Osteoblast (primary cell): ENCODE measurements around the gene SEL1L2. TPM values are rescaled to one million over a fixed set of nuclear protein-coding genes. Genes with fewer than 3 reads are reported as not detected.

Experiments used
- DNase-seq: peaks from one replicate; pipeline ENCODE4 v3.0.0; 2011; ENCODE audit warnings: low spot score, mixed read lengths; ENCODE audit not compliant: insufficient read length; ENCODE audit errors: missing footprints
- H2AFZ ChIP-seq: 2 replicates; pipeline ENCODE4 v1.6.0; 2011; ENCODE audit warnings: mild to moderate bottlenecking, low read length
- H3K27ac ChIP-seq: 2 replicates; pipeline ENCODE4 v1.5.1; 2011; ENCODE audit warnings: mild to moderate bottlenecking, low read depth, low read length, moderate library complexity
- H3K27me3 ChIP-seq: 2 replicates; pipeline ENCODE4 v1.6.0; 2012; ENCODE audit warnings: mild to moderate bottlenecking, control low read depth, inconsistent platforms, low read length, moderate library complexity; ENCODE audit not compliant: insufficient read depth
- H3K36me3 ChIP-seq: 2 replicates; pipeline ENCODE4 v1.5.1; 2011; ENCODE audit warnings: mild to moderate bottlenecking, low read length, control low read depth, moderate library complexity; ENCODE audit not compliant: insufficient read depth
- H3K4me1 ChIP-seq: 2 replicates; pipeline ENCODE4 v1.5.1; 2011; ENCODE audit warnings: mild to moderate bottlenecking, low read length, control low read depth, moderate library complexity; ENCODE audit not compliant: insufficient read depth
- H3K4me2 ChIP-seq: 2 replicates; pipeline ENCODE4 v1.6.0; 2011; ENCODE audit warnings: mild to moderate bottlenecking, low read length; ENCODE audit not compliant: insufficient read depth
- H3K4me3 ChIP-seq: fragments of 200-600 bp; sonication (generic); 3 replicates; pipeline ENCODE4 v1.5.1; 2012; ENCODE audit warnings: mild to moderate bottlenecking, low read length, inconsistent platforms; ENCODE audit not compliant: insufficient read depth
- H3K79me2 ChIP-seq: 2 replicates; pipeline ENCODE4 v1.6.0; 2012; ENCODE audit warnings: mild to moderate bottlenecking, low read length, control low read depth, inconsistent platforms; ENCODE audit not compliant: insufficient read depth
- H3K9me3 ChIP-seq: 2 replicates; pipeline ENCODE4 v1.5.1; 2011; ENCODE audit warnings: low read depth, low read length, control low read depth
- H4K20me1 ChIP-seq: 2 replicates; pipeline ENCODE4 v1.6.0; 2012; ENCODE audit warnings: mild to moderate bottlenecking, low read length, control low read depth; ENCODE audit not compliant: insufficient read depth
- total RNA-seq: library from RNA; depleted of rRNA; stranded (reverse); fragments of >200 nt; gene quantifications from 2 replicates; pipeline ENCODE4 v1.2.3, GENCODE V29; 2012
- TF ChIP-seq, protein P1 (sequence below): IDR thresholded peaks from 2 replicates; pipeline ENCODE4 v1.5.1; 2011; ENCODE audit warnings: mild to moderate bottlenecking, low read depth, low read length, moderate library complexity; ENCODE audit errors: extremely low read depth

Gene SEL1L2, protein sequence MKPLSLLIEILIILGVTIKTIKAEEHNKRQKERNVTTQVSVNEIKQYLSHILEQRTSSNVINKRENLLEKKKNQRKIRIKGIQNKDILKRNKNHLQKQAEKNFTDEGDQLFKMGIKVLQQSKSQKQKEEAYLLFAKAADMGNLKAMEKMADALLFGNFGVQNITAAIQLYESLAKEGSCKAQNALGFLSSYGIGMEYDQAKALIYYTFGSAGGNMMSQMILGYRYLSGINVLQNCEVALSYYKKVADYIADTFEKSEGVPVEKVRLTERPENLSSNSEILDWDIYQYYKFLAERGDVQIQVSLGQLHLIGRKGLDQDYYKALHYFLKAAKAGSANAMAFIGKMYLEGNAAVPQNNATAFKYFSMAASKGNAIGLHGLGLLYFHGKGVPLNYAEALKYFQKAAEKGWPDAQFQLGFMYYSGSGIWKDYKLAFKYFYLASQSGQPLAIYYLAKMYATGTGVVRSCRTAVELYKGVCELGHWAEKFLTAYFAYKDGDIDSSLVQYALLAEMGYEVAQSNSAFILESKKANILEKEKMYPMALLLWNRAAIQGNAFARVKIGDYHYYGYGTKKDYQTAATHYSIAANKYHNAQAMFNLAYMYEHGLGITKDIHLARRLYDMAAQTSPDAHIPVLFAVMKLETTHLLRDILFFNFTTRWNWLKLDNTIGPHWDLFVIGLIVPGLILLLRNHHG
- not detected in 2 replicates for total RNA-seq

DNA sequence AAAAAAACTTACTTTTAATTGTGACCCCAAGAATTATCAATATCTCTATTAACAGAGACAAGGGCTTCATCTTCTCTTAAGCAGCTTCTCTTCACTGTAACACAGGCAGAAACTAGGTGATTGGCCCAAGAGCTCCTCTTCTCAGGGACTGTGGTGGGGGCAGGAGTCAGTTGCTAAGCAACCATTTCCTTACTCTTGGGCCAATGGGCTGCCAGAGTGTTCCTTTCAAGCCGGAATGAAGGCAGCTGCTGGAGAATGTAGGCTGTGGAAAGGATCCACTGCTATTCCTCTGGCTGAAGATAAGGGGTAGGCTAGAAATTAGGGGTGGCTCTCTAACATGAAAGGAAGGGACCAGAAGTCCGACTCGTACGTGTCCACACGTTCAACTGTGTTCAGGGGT lies at the start of gene SEL1L2:
SEL1L2 (minus strand) TSS at position 150 of the 400 bp plus-strand sequence; CDS start at position 70, 80 bp downstream.
- H3K36me3 ChIP-seq = no peaks in the 10 kb centered on the region
- TF ChIP-seq, protein P1, sequence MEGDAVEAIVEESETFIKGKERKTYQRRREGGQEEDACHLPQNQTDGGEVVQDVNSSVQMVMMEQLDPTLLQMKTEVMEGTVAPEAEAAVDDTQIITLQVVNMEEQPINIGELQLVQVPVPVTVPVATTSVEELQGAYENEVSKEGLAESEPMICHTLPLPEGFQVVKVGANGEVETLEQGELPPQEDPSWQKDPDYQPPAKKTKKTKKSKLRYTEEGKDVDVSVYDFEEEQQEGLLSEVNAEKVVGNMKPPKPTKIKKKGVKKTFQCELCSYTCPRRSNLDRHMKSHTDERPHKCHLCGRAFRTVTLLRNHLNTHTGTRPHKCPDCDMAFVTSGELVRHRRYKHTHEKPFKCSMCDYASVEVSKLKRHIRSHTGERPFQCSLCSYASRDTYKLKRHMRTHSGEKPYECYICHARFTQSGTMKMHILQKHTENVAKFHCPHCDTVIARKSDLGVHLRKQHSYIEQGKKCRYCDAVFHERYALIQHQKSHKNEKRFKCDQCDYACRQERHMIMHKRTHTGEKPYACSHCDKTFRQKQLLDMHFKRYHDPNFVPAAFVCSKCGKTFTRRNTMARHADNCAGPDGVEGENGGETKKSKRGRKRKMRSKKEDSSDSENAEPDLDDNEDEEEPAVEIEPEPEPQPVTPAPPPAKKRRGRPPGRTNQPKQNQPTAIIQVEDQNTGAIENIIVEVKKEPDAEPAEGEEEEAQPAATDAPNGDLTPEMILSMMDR = no peak
- H3K9me3 ChIP-seq = no peaks in the 10 kb centered on the region
- H3K27ac ChIP-seq = no peak within 1 kb of the TSS
- DNase-seq = no peak
- H3K79me2 ChIP-seq = no peaks in the 10 kb centered on the region
- H4K20me1 ChIP-seq = no peaks in the 10 kb centered on the region
- H3K4me1 ChIP-seq = no peaks in the 10 kb centered on the region
- no peak within 1 kb of the TSS for H3K4me2 ChIP-seq
- no peak within 1 kb of the TSS for H3K4me3 ChIP-seq
- no peak within 1 kb of the TSS for H2AFZ ChIP-seq
- H3K27me3 ChIP-seq = no peaks in the 10 kb centered on the region

DNA sequence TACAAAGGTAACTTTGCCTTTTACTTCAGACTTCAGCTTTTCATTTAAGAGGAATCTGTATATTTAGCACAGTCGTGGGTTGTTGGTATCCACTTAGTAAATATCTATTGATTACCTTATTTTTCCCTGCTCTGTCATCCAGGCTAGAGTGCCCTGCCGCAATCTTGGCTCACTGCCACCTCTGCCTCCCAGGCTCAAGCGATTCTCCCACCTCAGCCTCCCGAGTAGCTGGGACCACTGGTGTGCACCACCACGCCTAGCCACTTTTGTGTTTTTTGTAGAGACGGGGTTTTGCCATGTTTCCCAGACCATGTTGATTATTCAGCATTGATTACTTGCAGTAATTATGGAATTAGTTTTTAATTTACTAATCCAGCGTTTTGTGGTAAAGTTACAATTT lies 46.2 kb upstream of the SEL1L2 start:
- no peak overlapping the region for H3K4me2 ChIP-seq

DNA sequence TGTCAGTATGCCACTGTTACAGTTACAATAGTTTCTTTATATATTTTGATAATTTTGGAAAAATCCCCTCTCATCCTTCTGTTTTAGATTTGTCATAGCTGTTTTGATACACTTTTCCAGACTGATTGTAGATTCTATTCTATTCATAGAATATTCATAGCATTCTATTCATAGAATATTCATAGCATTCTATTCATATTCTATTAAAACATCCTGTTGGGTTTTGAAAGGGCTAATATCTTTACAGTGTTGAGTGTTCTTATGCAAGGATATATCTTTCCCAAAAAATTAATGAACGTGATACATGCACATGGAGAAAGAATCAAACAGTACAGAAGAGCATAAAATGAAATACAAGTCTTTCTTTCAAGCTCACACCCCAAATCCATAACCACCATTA lies 42.9 kb upstream of the SEL1L2 start:
- Histone ChIP-seq H3K27ac (no peak overlapping the region), H3K27me3 (no peaks in the 10 kb centered on the region), H4K20me1 (no peaks in the 10 kb centered on the region), H3K79me2 (no peaks in the 10 kb centered on the region), H3K4me3 (no peak overlapping the region), H2AFZ (no peak overlapping the region), H3K9me3 (no peaks in the 10 kb centered on the region), H3K4me1 (no peaks in the 10 kb centered on the region), H3K36me3 (no peaks in the 10 kb centered on the region), H3K4me2 (no peak overlapping the region)
- no peak for DNase-seq
- TF ChIP-seq, protein P1 = no peak

More for the DNA sequence above, 46.2 kb upstream of the SEL1L2 start:
- Histone ChIP-seq H2AFZ (no peak overlapping the region), H4K20me1 (no peaks in the 10 kb centered on the region), H3K4me3 (no peak overlapping the region), H3K79me2 (no peaks in the 10 kb centered on the region), H3K27ac (no peak overlapping the region), H3K36me3 (no peaks in the 10 kb centered on the region), H3K9me3 (no peaks in the 10 kb centered on the region), H3K4me1 (no peaks in the 10 kb centered on the region), H3K27me3 (no peaks in the 10 kb centered on the region)
- TF ChIP-seq, protein P1 = no peak
- DNase-seq = no peak

DNA sequence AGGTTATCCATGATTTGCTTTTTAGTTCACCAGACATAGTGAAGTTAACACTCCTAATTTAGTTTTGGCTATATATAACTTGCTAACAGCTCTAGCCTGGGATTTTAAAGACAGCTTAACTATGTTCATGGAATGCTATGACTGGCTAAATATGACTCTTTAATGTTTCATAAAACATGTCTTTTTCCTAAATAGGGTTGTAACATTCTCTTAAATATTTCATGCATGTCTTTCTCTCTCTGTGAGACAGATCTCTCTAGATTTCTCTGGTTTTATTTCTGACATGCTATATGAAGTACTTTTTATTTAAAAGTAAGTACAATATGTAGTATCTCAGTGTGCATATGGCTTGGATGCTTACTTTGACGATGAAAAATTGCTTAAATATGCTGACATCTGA lies 40.6 kb upstream of the SEL1L2 start:
- Histone ChIP-seq H3K4me2 (no peak overlapping the region), H3K9me3 (no peaks in the 10 kb centered on the region), H3K79me2 (no peaks in the 10 kb centered on the region), H3K27ac (no peak overlapping the region), H3K27me3 (no peaks in the 10 kb centered on the region), H3K4me3 (no peak overlapping the region), H3K36me3 (no peaks in the 10 kb centered on the region), H2AFZ (no peak overlapping the region), H3K4me1 (no peaks in the 10 kb centered on the region), H4K20me1 (no peaks in the 10 kb centered on the region)
- TF ChIP-seq, protein P1 = no peak
- DNase-seq = peak; percentile 13
